ENCODE results near the gene TRMT44.

TRMT44 gene

GRCh38 chr4:8522160-8523120 lies 81.9 kb downstream of the TRMT44 start:
- TF ChIP-seq CTCF (IDR thresholded peaks at IDR 0.05; ENCODE audit: insufficient read depth, low read depth, low read length, missing control alignments): no peak
- H3K4me3 ChIP-seq (ENCODE audit: low read depth, low read length): no peak overlapping the region
- no peak for DNase-seq (ENCODE audit: low read depth)

- DNase-seq (ENCODE audit: low read depth): no peak
- H3K4me3 ChIP-seq (ENCODE audit: low read depth, low read length): no peak overlapping the region
- no peak for TF ChIP-seq CTCF (IDR thresholded peaks at IDR 0.05; ENCODE audit: insufficient read depth, low read depth, low read length, missing control alignments)
These were observed 82.6 kb downstream of the TRMT44 start for GRCh38 chr4:8523175-8523574.

GRCh38 chr4:8523766-8524165 lies 83.2 kb downstream of the TRMT44 start:
- H3K4me3 ChIP-seq (ENCODE audit: low read depth, low read length): no peak overlapping the region
- DNase-seq (ENCODE audit: low read depth): no peak
- no peak for TF ChIP-seq CTCF (IDR thresholded peaks at IDR 0.05; ENCODE audit: insufficient read depth, low read depth, low read length, missing control alignments)

- TF ChIP-seq CTCF (IDR thresholded peaks at IDR 0.05; ENCODE audit: insufficient read depth, low read depth, low read length, missing control alignments): no peak
- no peak for DNase-seq (ENCODE audit: low read depth)
- no peak overlapping the region for H3K4me3 ChIP-seq (ENCODE audit: low read depth, low read length)
These were observed 84.2 kb downstream of the TRMT44 start for GRCh38 chr4:8524595-8525382.

- no peak overlapping the region for H3K4me3 ChIP-seq (ENCODE audit: low read depth, low read length)
- TF ChIP-seq CTCF (IDR thresholded peaks at IDR 0.05; ENCODE audit: insufficient read depth, low read depth, low read length, missing control alignments): no peak
- DNase-seq (ENCODE audit: low read depth): no peak
These were observed 85.0 kb downstream of the TRMT44 start for GRCh38 chr4:8525383-8526120.

Measured in GM12865 (cell line).